HepG2 (cell line): Measurements from ENCODE around the gene SAMD14. TPM values are rescaled to one million over a fixed set of nuclear protein-coding genes. Genes with fewer than 3 reads are reported as not detected.
A peak's percentile ranks its signal among the peaks of the same experiment; 100 is the strongest.

ENCODE experiments used
- CBX1 ChIP-seq: IDR thresholded peaks from one replicate; pipeline ENCODE4 v1.6.1; 2016; ENCODE audit warnings: antibody characterized with exemption, low read depth
- CCAR2 ChIP-seq: fragments of 200-400 bp; formaldehyde crosslinking; optimal IDR thresholded peaks from 2 replicates; pipeline ENCODE3; 2018; ENCODE audit warnings: low read depth, mild to moderate bottlenecking, low read length, moderate library complexity
- GABPB1 ChIP-seq: IDR thresholded peaks from 2 replicates; pipeline ENCODE4 v1.6.1; 2016; ENCODE audit warnings: mild to moderate bottlenecking, missing genetic modification reagents, moderate library complexity, missing compliant biosample characterization
- HDAC2 ChIP-seq: sonication (generic); formaldehyde crosslinking; IDR thresholded peaks from 2 replicates; pipeline ENCODE4 v1.4.0; 2020; ENCODE audit warnings: missing genetic modification reagents
- HOXA7 ChIP-seq: sonication (generic); formaldehyde crosslinking; IDR thresholded peaks from 2 replicates; pipeline ENCODE4 v1.8.1; 2022; ENCODE audit warnings: mild to moderate bottlenecking, missing genetic modification reagents, moderate library complexity
- MEF2D ChIP-seq: sonication (generic); formaldehyde crosslinking; IDR thresholded peaks from 2 replicates; pipeline ENCODE4 v1.5.1; 2020; ENCODE audit warnings: mild to moderate bottlenecking, missing genetic modification reagents
- NR2F1 ChIP-seq, 2 experiments: fragments of 450-650 bp in 1 of 2; formaldehyde crosslinking in 1 of 2; IDR thresholded peaks; 2 replicates each; pipeline versions ENCODE4 v1.5.0 to v1.6.1; 2016 to 2020; ENCODE audit warnings: mild to moderate bottlenecking in 1 of 2, missing compliant biosample characterization in 1 of 2, missing genetic modification reagents in 1 of 2, moderate library complexity in 1 of 2
- SNAPC2 ChIP-seq: sonication (generic); formaldehyde crosslinking; IDR thresholded peaks from 2 replicates; pipeline ENCODE4 v1.8.1; 2022; ENCODE audit warnings: mild to moderate bottlenecking, missing genetic modification reagents
- ZBTB20 ChIP-seq: sonication (generic); formaldehyde crosslinking; IDR thresholded peaks from 2 replicates; pipeline ENCODE4 v1.8.1; 2023; ENCODE audit warnings: missing genetic modification reagents, low read depth, mild to moderate bottlenecking, borderline replicate concordance
- ZNF143 ChIP-seq: sonication (generic); formaldehyde crosslinking; IDR thresholded peaks from 2 replicates; pipeline ENCODE4 v1.4.0; 2020; ENCODE audit warnings: missing genetic modification reagents
- ZNF333 ChIP-seq: sonication (generic); formaldehyde crosslinking; IDR thresholded peaks from 2 replicates; pipeline ENCODE4 v1.4.0; 2020; ENCODE audit warnings: mild to moderate bottlenecking, missing genetic modification reagents, borderline replicate concordance
- ZNF350 ChIP-seq: sonication (generic); formaldehyde crosslinking; IDR thresholded peaks from 2 replicates; pipeline ENCODE4 v1.4.0; 2020; ENCODE audit warnings: mild to moderate bottlenecking, low read depth, missing genetic modification reagents, borderline replicate concordance
- ZNF512B ChIP-seq: sonication (generic); formaldehyde crosslinking; IDR thresholded peaks from 2 replicates; pipeline ENCODE4 v1.5.1; 2020; ENCODE audit warnings: missing genetic modification reagents, mild to moderate bottlenecking, borderline replicate concordance
- ZNF530 ChIP-seq: sonication (generic); formaldehyde crosslinking; IDR thresholded peaks from 2 replicates; pipeline ENCODE4 v1.5.0; 2020; ENCODE audit warnings: low read depth, mild to moderate bottlenecking, missing genetic modification reagents
- ZNF605 ChIP-seq: sonication (generic); formaldehyde crosslinking; IDR thresholded peaks from 2 replicates; pipeline ENCODE4 v1.8.0; 2022; ENCODE audit warnings: mild to moderate bottlenecking, missing genetic modification reagents
- ZNF646 ChIP-seq: sonication (generic); formaldehyde crosslinking; IDR thresholded peaks from 2 replicates; pipeline ENCODE4 v1.9.0; 2021; ENCODE audit warnings: mild to moderate bottlenecking, missing genetic modification reagents
- ZNF652 ChIP-seq: IDR thresholded peaks from 2 replicates; pipeline ENCODE4 v1.6.1; 2016; ENCODE audit warnings: low read depth, borderline replicate concordance
- ZNF660 ChIP-seq: sonication (generic); formaldehyde crosslinking; IDR thresholded peaks from 2 replicates; pipeline ENCODE4 v1.5.1; 2020; ENCODE audit warnings: mild to moderate bottlenecking, low read depth, missing genetic modification reagents, borderline replicate concordance
- polyA plus RNA-seq, 8 experiments: library from polyadenylated mRNA; depleted of rRNA in 3 of 8; stranded (reverse) in 7 of 8; unstranded in 1 of 8; fragments of >200 nt; fragmentation: Illumina TruSeq in 4 of 8; extraction: Trizol in 4 of 8; gene quantifications; 2 replicates each; pipeline versions ENCODE4 v1.2.1 to v1.2.3, GENCODE V29; 2011 to 2016; ENCODE audit warnings: low read depth in 4 of 8, missing spikeins in 1 of 8, mixed read lengths in 1 of 8; ENCODE audit not compliant: insufficient read depth in 1 of 8
- total RNA-seq, 5 experiments: library from RNA; depleted of rRNA; stranded (reverse); fragments of >200 nt; fragmentation: Illumina TruSeq; extraction: Trizol; gene quantifications; 2 replicates each; pipeline ENCODE4 v1.2.3, GENCODE V29; 2016; ENCODE audit warnings: low read depth in 1 of 5

The SAMD14 gene
- total and polyA plus RNA-seq, 2 of the 13 experiments (the other 11 are each of a cell fraction or from before 2014, with no cell fraction given): 0.07 to 0.22 TPM

GRCh38 chr17:50149417-50150353 lies 19.7 kb upstream of the SAMD14 start (continued):
- TF ChIP-seq NR2F1 (CRISPR knock-in tag; IDR thresholded peaks at IDR 0.05) (no peak), ZNF646 (CRISPR knock-in tag) (no peak), SNAPC2 (CRISPR knock-in tag) (no peak; the same call in 1 of the 2 replicates), ZBTB20 (CRISPR knock-in tag) (no peak), MEF2D (no peak), ZNF605 (CRISPR knock-in tag) (peak; percentile 50; the same call in 1 of the 2 replicates), ZNF660 (no peak), ZNF333 (CRISPR knock-in tag) (0 out of 2 replicates have a peak, but pooled peaks have one; percentile 72), HDAC2 (CRISPR knock-in tag) (no peak; the same call in 1 of the 2 replicates), ZNF143 (CRISPR knock-in tag) (no peak), ZNF350 (0 out of 2 replicates have a peak, but pooled peaks have one; percentile 7), ZNF512B (CRISPR knock-in tag) (no peak), GABPB1 (peak; percentile 89), ZNF652 (CRISPR knock-in tag) (no peak), ZNF530 (CRISPR knock-in tag) (no peak), CBX1 (no peak), CCAR2 (no peak), HOXA7 (no peak)
